Activated CD8-positive, alpha-beta T cell treated with anti-CD3 and anti-CD28 coated beads, Interleukin-2, amount 10 ng/mL, durations not matched to agents 7 days and 5 days (primary cell): ENCODE data around the gene PADI4. TPM values are rescaled to one million over a fixed set of nuclear protein-coding genes. Genes with fewer than 3 reads are reported as not detected.
"Not testable (repeated sequence)": the region's sequence is repeated elsewhere in the genome, so short reads cannot be mapped to it uniquely, and the experiment has no call there.

Source experiments
- ATAC-seq: fragments of 150-1000 bp; cut with Tn5 transposase; one replicate; pipeline ENCODE4 v1.10.0; 2021; ENCODE audit warnings: moderate library complexity
- CTCF ChIA-PET: fragments of 350-600 bp; sonication (Branson Sonifier 250); formaldehyde crosslinking; loops from one replicate; lab custom pipeline; 2021; ENCODE audit warnings: antibody characterized with exemption; lab: Charles Lee
- POLR2A ChIA-PET: fragments of 350-600 bp; sonication (Branson Sonifier 250); formaldehyde crosslinking; loops from one replicate; lab custom pipeline; 2021; ENCODE audit warnings: antibody characterized with exemption; lab: Charles Lee
- DNase-seq: peaks from one replicate; pipeline ENCODE4 v3.0.0-alpha.2; 2020
- H3K27ac Mint-ChIP-seq: one replicate; pipeline ENCODE4 v1.8.0; 2021; ENCODE audit warnings: mild to moderate bottlenecking, mixed read lengths
- H3K27me3 Mint-ChIP-seq: one replicate; pipeline ENCODE4 v1.8.0; 2021; ENCODE audit warnings: low read depth, mixed read lengths
- H3K36me3 Mint-ChIP-seq: one replicate; pipeline ENCODE4 v1.8.0; 2021; ENCODE audit warnings: low read depth, mixed read lengths
- H3K4me1 Mint-ChIP-seq: one replicate; pipeline ENCODE4 v1.8.0; 2021; ENCODE audit warnings: low read depth, mixed read lengths
- H3K4me3 Mint-ChIP-seq: one replicate; pipeline ENCODE4 v1.8.0; 2021; ENCODE audit warnings: mild to moderate bottlenecking, mixed read lengths
- H3K9me3 Mint-ChIP-seq: one replicate; pipeline ENCODE4 v1.8.0; 2022; ENCODE audit warnings: mixed read lengths; ENCODE audit not compliant: insufficient read depth
- microRNA-seq: library from miRNA; unstranded; fragments of <30 nt; microRNA quantifications from one replicate; pipeline ENCODE4 v1.2.0, GENCODE V29; 2022
- total RNA-seq, 2 experiments: library from RNA; stranded (reverse); gene quantifications; one replicate each; pipeline ENCODE4 v1.2.3, GENCODE V29; 2021

The PADI4 gene
- total RNA-seq, 2 experiments from 2014 or later, result 0.95 to 1.0 TPM

GRCh38 chr1:17406760-17407475, 98.9 kb downstream of the PADI4 start:
- POLR2A ChIA-PET, result interaction anchor here (0.8 kb wide), 1 partner anchor 29 kb away, joined by 5 read pairs; no protein-coding TSS in a partner anchor
- not testable (repeated sequence) for H3K27me3 Mint-ChIP-seq, H3K4me1 Mint-ChIP-seq, ATAC-seq, DNase-seq, H3K4me3 Mint-ChIP-seq, H3K27ac Mint-ChIP-seq, H3K9me3 Mint-ChIP-seq
- CTCF ChIA-PET, result interaction anchor here (0.9 to 1.2 kb wide), 2 partner anchors 12 to 14 kb away, joined by 3 read pairs; no protein-coding TSS in a partner anchor
- peaks cover 40% of the 10 kb centered on the region for H3K36me3 Mint-ChIP-seq

GRCh38 chr1:17407786-17408514, 100.0 kb downstream of the PADI4 start:
- H3K27ac Mint-ChIP-seq, POLR2A ChIA-PET, ATAC-seq, H3K4me1 Mint-ChIP-seq, DNase-seq, H3K4me3 Mint-ChIP-seq, H3K27me3 Mint-ChIP-seq, H3K9me3 Mint-ChIP-seq, CTCF ChIA-PET: not testable (repeated sequence)
- peaks cover 51% of the 10 kb centered on the region for H3K36me3 Mint-ChIP-seq

- no peak overlapping the region for H3K4me3 Mint-ChIP-seq
- ATAC-seq (no peak), DNase-seq (no peak)
- peaks cover 3% of the 10 kb centered on the region for H3K4me1 Mint-ChIP-seq
- no peak overlapping the region for H3K27ac Mint-ChIP-seq
- H3K9me3 Mint-ChIP-seq, result no peaks in the 10 kb centered on the region
- H3K36me3 Mint-ChIP-seq, result peaks cover 60% of the 10 kb centered on the region
- ChIA-PET CTCF (no interaction called here), POLR2A (no interaction called here)
- no peaks in the 10 kb centered on the region for H3K27me3 Mint-ChIP-seq
Observed at GRCh38 chr1:17409391-17409811, 101.4 kb downstream of the PADI4 start.

- ChIA-PET POLR2A (no interaction called here), CTCF (no interaction called here)
- Mint-ChIP-seq H3K27ac (no peak overlapping the region), H3K4me1 (peaks cover 6% of the 10 kb centered on the region), H3K4me3 (no peak overlapping the region), H3K36me3 (peaks cover 79% of the 10 kb centered on the region), H3K9me3 (no peaks in the 10 kb centered on the region), H3K27me3 (no peaks in the 10 kb centered on the region)
- ATAC-seq (no peak), DNase-seq (no peak)
Observed at GRCh38 chr1:17412093-17412870, 104.3 kb downstream of the PADI4 start.

Small RNA genes within 50 kb of the gene (microRNA-seq; reads per million reads assigned to microRNA genes)
- gene MIR3972, result not detected

Other genes with a start within 250 kb of the PADI4 start
- gene PADI2, start 188.7 kb upstream of the PADI4 start, total RNA-seq, result not detected
- gene PADI1, start 103.1 kb upstream of the PADI4 start, total RNA-seq, result not detected
- gene PADI3, start 59.1 kb upstream of the PADI4 start, total RNA-seq, result not detected
- not detected for gene PADI6, start 64.0 kb downstream of the PADI4 start, total RNA-seq
- 100 to 1,000 TPM; 151 to 152 TPM for gene RCC2, start 131.5 kb downstream of the PADI4 start, total RNA-seq
- not detected for gene ARHGEF10L, start 231.5 kb downstream of the PADI4 start, total RNA-seq